GM13977 (cell line): ENCODE data around the gene CAMKK2.

ENCODE experiments used
- DNase-seq: peaks from one replicate; pipeline ENCODE4 v3.0.0; 2012; ENCODE audit warnings: low spot score
- in situ Hi-C: fragments of 300-500 bp; cut with MboI; formaldehyde crosslinking; loops from one replicate; pipeline ENCODE4 v1.12.0; 2022; ENCODE audit warnings: low sequenced_read_pairs, low pct_unique_long_range_greater_than_20kb, mixed read lengths, inconsistent platforms; ENCODE audit not compliant: unreplicated experiment
- TF ChIP-seq, protein P1 (sequence below): IDR thresholded peaks from 2 replicates; pipeline ENCODE4 v1.5.1; 2012; ENCODE audit warnings: mild to moderate bottlenecking, control low read depth; ENCODE audit not compliant: insufficient read depth; ENCODE audit errors: extremely low read depth, missing control alignments

Gene CAMKK2

GRCh38 chr12:121296618-121297434 lies at the start of gene CAMKK2:
CAMKK2 (minus strand) TSS chr12:121296709; CDS start chr12:121274526, 22,183 bp downstream.
- DNase-seq, result peak; percentile 97
- in situ Hi-C loops, result no loop called here
- TF ChIP-seq, protein P1, sequence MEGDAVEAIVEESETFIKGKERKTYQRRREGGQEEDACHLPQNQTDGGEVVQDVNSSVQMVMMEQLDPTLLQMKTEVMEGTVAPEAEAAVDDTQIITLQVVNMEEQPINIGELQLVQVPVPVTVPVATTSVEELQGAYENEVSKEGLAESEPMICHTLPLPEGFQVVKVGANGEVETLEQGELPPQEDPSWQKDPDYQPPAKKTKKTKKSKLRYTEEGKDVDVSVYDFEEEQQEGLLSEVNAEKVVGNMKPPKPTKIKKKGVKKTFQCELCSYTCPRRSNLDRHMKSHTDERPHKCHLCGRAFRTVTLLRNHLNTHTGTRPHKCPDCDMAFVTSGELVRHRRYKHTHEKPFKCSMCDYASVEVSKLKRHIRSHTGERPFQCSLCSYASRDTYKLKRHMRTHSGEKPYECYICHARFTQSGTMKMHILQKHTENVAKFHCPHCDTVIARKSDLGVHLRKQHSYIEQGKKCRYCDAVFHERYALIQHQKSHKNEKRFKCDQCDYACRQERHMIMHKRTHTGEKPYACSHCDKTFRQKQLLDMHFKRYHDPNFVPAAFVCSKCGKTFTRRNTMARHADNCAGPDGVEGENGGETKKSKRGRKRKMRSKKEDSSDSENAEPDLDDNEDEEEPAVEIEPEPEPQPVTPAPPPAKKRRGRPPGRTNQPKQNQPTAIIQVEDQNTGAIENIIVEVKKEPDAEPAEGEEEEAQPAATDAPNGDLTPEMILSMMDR, result peak; percentile 31

GRCh38 chr12:121345151-121345815 lies 48.8 kb upstream of the CAMKK2 start:
- TF ChIP-seq, protein P1, result no peak
- DNase-seq, result no peak
- in situ Hi-C loops, result loop anchor here (10.0 to 25.0 kb wide), 2 partner anchors 90 to 317 kb away; partner anchors contain the start of gene MORN3

- in situ Hi-C loops, result loop anchor here (10.0 to 25.0 kb wide), 2 partner anchors 90 to 318 kb away; partner anchors contain the start of gene MORN3
- no peak for DNase-seq
- TF ChIP-seq, protein P1, result no peak
These were observed 48.0 kb upstream of the CAMKK2 start for GRCh38 chr12:121344506-121344905.

DNA sequence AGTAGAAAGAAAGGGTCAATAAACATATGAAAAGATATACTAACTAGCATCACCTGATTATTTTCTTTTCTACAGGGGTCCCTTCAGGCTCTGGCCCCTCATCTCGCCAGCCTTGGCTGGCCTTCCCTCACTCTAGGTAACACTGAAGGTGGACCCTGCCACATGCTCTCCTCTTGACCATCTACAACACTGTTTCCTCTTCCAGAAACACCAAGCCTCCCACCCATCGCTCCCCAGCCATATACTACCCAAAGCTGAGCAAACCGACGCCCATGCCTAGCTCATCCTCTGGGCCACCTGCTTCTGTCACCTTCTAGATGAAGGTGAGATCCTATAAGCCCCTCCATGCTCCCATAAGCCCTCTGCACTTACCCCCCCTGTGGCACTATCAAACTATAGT lies 40.9 kb upstream of the CAMKK2 start:
- in situ Hi-C loops, result loop anchor here (25.0 kb wide), 1 partner anchor 325 kb away; the partner anchor contains the start of gene MORN3
- DNase-seq, result no peak
- TF ChIP-seq, protein P1, result no peak

DNA sequence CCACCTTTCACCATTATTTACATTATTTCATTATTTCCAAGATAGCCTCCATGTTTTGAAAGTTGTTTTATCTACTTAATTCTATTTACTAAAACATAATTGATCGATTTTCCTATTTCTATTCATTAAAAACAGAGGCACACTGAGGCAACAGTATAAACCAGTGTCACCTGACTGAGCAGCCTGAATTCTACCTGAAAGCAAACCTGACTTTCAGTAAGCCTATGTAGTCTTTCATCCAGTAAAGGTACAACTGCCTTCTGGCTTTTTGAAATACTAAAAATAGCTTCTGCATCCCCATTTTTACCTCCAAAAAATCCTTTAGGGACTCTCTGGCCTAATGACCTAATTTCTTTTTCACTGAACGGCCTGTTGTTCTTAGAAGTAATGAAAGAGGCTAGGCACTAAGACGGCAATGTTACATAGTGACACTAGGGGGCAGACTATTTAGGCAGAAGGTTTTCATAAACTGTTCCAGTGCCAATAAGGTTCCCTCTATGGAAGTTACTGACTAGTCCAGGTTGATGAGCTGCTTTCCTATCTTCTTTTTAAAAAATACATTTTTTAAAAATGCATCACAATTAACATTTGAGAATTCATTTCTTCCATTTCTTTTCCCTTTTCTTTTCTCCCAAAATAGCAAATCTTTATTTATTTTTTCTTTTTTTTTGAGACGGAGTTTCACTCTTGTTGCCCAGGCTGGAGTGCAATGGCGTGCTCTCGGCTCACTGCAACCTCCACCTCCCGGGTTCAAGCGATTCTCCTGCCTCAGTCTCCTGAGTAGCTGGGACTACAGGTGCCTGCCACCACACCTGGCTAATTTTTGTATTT lies 38.2 kb upstream of the CAMKK2 start:
- TF ChIP-seq, protein P1, result peak; percentile 80
- in situ Hi-C loops, result loop anchor here (25.0 kb wide), 1 partner anchor 328 kb away; the partner anchor contains the start of gene MORN3
- peak; percentile 65 for DNase-seq

GRCh38 chr12:121333747-121334146 lies 37.2 kb upstream of the CAMKK2 start:
- in situ Hi-C loops, result loop anchor here (25.0 kb wide), 1 partner anchor 329 kb away; the partner anchor contains the start of gene MORN3
- TF ChIP-seq, protein P1, result no peak
- DNase-seq, result no peak
